ENCODE measurements around the gene HOXD4. TPM values are rescaled to one million over a fixed set of nuclear protein-coding genes. Genes with fewer than 3 reads are reported as not detected.

The HOXD4 gene
- total RNA-seq, 1 experiment from 2014 or later, result 1.2 TPM

GRCh38 chr2:176174824-176175708, 23.7 kb downstream of the HOXD4 start:
- ChIA-PET CTCF (interaction anchor here (0.6 to 0.7 kb wide), 3 partner anchors 51 to 463 kb away, joined by 3 to 4 read pairs (median 4); no protein-coding TSS in a partner anchor), POLR2A (no interaction called here)
- intact Hi-C loops (cut with micrococcal nuclease; ENCODE audit: unreplicated experiment), result no loop called here
- H3K36me3 Mint-ChIP-seq (ENCODE audit: insufficient read depth, unreplicated experiment), result no peaks in the 10 kb centered on the region
- no peaks in the 10 kb centered on the region for H3K9me3 Mint-ChIP-seq (ENCODE audit: unreplicated experiment)
- H3K27me3 Mint-ChIP-seq (ENCODE audit: insufficient read depth, unreplicated experiment), result peaks cover 18% of the 10 kb centered on the region
- peaks cover 3% of the 10 kb centered on the region; the same call in 1 of the 2 replicates for H3K27me3 ChIP-seq (replicated peaks; ENCODE audit: control insufficient read depth, insufficient read depth, low read length)
- H3K4me1 ChIP-seq, result peaks cover 7% of the 10 kb centered on the region; the same call in 1 of the 2 replicates
- no peak for TF ChIP-seq CTCF (IDR thresholded peaks at IDR 0.05; ENCODE audit: insufficient read depth in 1 of 2, low read depth in 1 of 2, low read length in 1 of 2, severe bottlenecking in 1 of 2, unreplicated experiment in 1 of 2)
- no peak for DNase-seq
- no peaks in the 10 kb centered on the region for H3K36me3 ChIP-seq (ENCODE audit: control insufficient read depth, insufficient read depth, low read length)
- H3K9me3 ChIP-seq, result no peaks in the 10 kb centered on the region
- H3K4me3 Mint-ChIP-seq (ENCODE audit: unreplicated experiment), result no peak overlapping the region
- H3K27ac Mint-ChIP-seq (ENCODE audit: unreplicated experiment), result no peak overlapping the region
- BruUV-seq (replicated peaks), result no TSS peak
- no peak overlapping the region for H3K4me3 ChIP-seq (ENCODE audit: low read depth, low read length)
- H3K4me1 Mint-ChIP-seq (ENCODE audit: low read depth, unreplicated experiment), result no peaks in the 10 kb centered on the region

- no peak overlapping the region for H3K27ac Mint-ChIP-seq (ENCODE audit: unreplicated experiment)
Measured at GRCh38 chr2:176175709-176176607, 24.6 kb downstream of the HOXD4 start.

More at GRCh38 chr2:176175709-176176607, 24.6 kb downstream of the HOXD4 start:
- Histone ChIP-seq H3K27me3 (replicated peaks; ENCODE audit: control insufficient read depth, insufficient read depth, low read length) (peaks cover 3% of the 10 kb centered on the region; the same call in 1 of the 2 replicates), H3K9me3 (no peaks in the 10 kb centered on the region), H3K4me1 (peaks cover 7% of the 10 kb centered on the region; the same call in 1 of the 2 replicates), H3K36me3 (ENCODE audit: control insufficient read depth, insufficient read depth, low read length) (no peaks in the 10 kb centered on the region), H3K4me3 (ENCODE audit: low read depth, low read length) (no peak overlapping the region)
- Mint-ChIP-seq H3K27me3 (ENCODE audit: insufficient read depth, unreplicated experiment) (peaks cover 19% of the 10 kb centered on the region), H3K9me3 (ENCODE audit: unreplicated experiment) (no peaks in the 10 kb centered on the region), H3K4me3 (ENCODE audit: unreplicated experiment) (no peak overlapping the region), H3K36me3 (ENCODE audit: insufficient read depth, unreplicated experiment) (no peaks in the 10 kb centered on the region), H3K4me1 (ENCODE audit: low read depth, unreplicated experiment) (no peaks in the 10 kb centered on the region)
- intact Hi-C loops (cut with micrococcal nuclease; ENCODE audit: unreplicated experiment), result no loop called here
- ChIA-PET POLR2A (no interaction called here), CTCF (interaction anchor here (0.6 kb wide), 1 partner anchor 462 kb away, joined by 4 read pairs; no protein-coding TSS in a partner anchor)
- no peak for TF ChIP-seq CTCF (IDR thresholded peaks at IDR 0.05; ENCODE audit: insufficient read depth in 1 of 2, low read depth in 1 of 2, low read length in 1 of 2, severe bottlenecking in 1 of 2, unreplicated experiment in 1 of 2)
- DNase-seq, result no peak
- BruUV-seq (replicated peaks), result no TSS peak
